Sigmoid colon (tissue), 7 donors: Measurements from ENCODE around the gene RNASEH2B. TPM values are rescaled to one million over a fixed set of nuclear protein-coding genes. Genes with fewer than 3 reads are reported as not detected.
A peak's percentile ranks its signal among the peaks of the same experiment; 100 is the strongest.

ENCODE experiments used
- DNase-seq: peaks from one replicate; pipeline ENCODE4 v3.0.0-alpha.2; 2019
- H3K27ac ChIP-seq, 4 donors: fragments of 200-600 bp; sonication (generic); one replicate each; pipeline ENCODE4 v1.5.1; 2016 to 2019; ENCODE audit warnings: mild to moderate bottlenecking in 1 of 4
- H3K27me3 ChIP-seq, 3 donors: fragments of 200-600 bp; sonication (generic); one replicate each; pipeline ENCODE4 v1.5.1; 2019; ENCODE audit warnings: mild to moderate bottlenecking in 1 of 3
- H3K36me3 ChIP-seq, 4 donors: fragments of 200-600 bp; sonication (generic); one replicate each; pipeline ENCODE4 v1.5.1; 2016 to 2019
- H3K4me1 ChIP-seq, 4 donors: fragments of 200-600 bp; sonication (generic); one replicate each; pipeline ENCODE4 v1.5.1; 2017 to 2019
- H3K4me3 ChIP-seq, 4 donors: fragments of 200-600 bp; sonication (generic); one replicate each; pipeline ENCODE4 v1.5.1; 2017 to 2019; ENCODE audit warnings: mild to moderate bottlenecking in 2 of 4, moderate library complexity in 1 of 4
- H3K9me3 ChIP-seq, 4 donors: fragments of 200-600 bp in 3 of 4; sonication (generic) in 3 of 4; one replicate each; pipeline versions ENCODE4 v1.5.1 to v1.6.1; 2013 to 2019
- CTCF ChIP-seq, 4 experiments: fragments of 450-650 bp in 3 of 4; fragments of 200-600 bp in 1 of 4; IDR thresholded peaks; one replicate each; pipeline ENCODE4 v1.5.1; 2016 to 2019; ENCODE audit warnings: antibody characterized with exemption in 4 of 4, mild to moderate bottlenecking in 3 of 4, moderate library complexity in 2 of 4
- EP300 ChIP-seq, 4 donors: sonication (generic); formaldehyde crosslinking; IDR thresholded peaks; one replicate each; pipeline ENCODE4 v1.6.1; 2017; ENCODE audit warnings: antibody characterized with exemption in 4 of 4
- POLR2A ChIP-seq, 2 donors: fragments of 450-650 bp; IDR thresholded peaks; one replicate each; pipeline ENCODE4 v1.6.1; 2016; ENCODE audit warnings: antibody characterized with exemption in 2 of 2, mild to moderate bottlenecking in 2 of 2, moderate library complexity in 2 of 2
- POLR2AphosphoS5 ChIP-seq, 4 donors: sonication (generic); formaldehyde crosslinking; IDR thresholded peaks; one replicate each; pipeline ENCODE4 v1.6.1; 2017; ENCODE audit warnings: antibody characterized with exemption in 4 of 4
- WGBS, 2 donors: extraction: QIAGEN DNeasy Blood & Tissue Kit; methylation state at CpG; one replicate each; pipeline ENCODE4 v1.1.7; 2013; 5-methylcytosine and 5-hydroxymethylcytosine counted together
- intact Hi-C: fragments of 100-400 bp; cut with DNase I; formaldehyde crosslinking; loops from one replicate; pipeline ENCODE4 v1.15.1; 2023
- polyA plus RNA-seq, 3 donors: library from polyadenylated mRNA; stranded (reverse); fragments of 200-250 nt; gene quantifications; one replicate each; pipeline ENCODE4 v1.2.3, GENCODE V29; 2013
- total RNA-seq, 4 donors: library from RNA; depleted of rRNA; stranded (reverse); fragments of >200 nt; gene quantifications; one replicate each; pipeline ENCODE4 v1.1.0, GENCODE V29; 2016
- donor health status: healthy with polysubstance abuse.
- donor health status: Bipolar disorder and iron deficiency.
- donor health status: healthy.

The RNASEH2B gene
- total and polyA plus RNA-seq, 7 donors, result 32.6 to 108 (median 41.1) TPM

DNA sequence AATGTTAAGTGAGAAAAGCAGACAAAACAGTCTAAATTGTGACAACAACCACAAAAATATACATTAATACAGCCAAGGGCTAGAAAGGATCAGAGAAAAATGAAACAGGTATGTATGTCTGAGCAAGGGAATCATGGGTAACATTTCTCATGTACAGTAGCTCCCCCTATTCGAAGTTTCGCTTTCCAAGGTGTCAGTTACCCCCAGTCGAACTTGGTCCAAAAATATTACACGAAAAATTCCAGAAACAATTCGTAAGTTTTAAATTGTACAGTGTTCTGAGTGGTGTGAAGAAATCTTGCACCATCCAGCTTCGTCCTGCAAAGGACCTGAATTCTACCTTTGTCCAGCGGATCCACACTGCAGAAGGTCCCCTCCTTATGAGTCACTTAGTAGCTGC is 1.8 kb upstream of the RNASEH2B start:
- no peak for DNase-seq
- WGBS, 2 donors, result 91% methylated on average over 7 of the region's 7 CpGs
- intact Hi-C loops, result no loop called here
- H3K36me3 ChIP-seq, result no peaks in the 10 kb centered on the region
- H3K27me3 ChIP-seq, result no peaks in the 10 kb centered on the region
- no peak overlapping the region for H3K27ac ChIP-seq
- peaks cover 0 to 25% (median 22%) of the 10 kb centered on the region in 4 donors for H3K4me1 ChIP-seq
- TF ChIP-seq CTCF (IDR thresholded peaks at IDR 0.05) (no peak), POLR2AphosphoS5 (IDR thresholded peaks at IDR 0.05) (no peak), POLR2A (IDR thresholded peaks at IDR 0.05) (no peak), EP300 (IDR thresholded peaks at IDR 0.05) (no peak)
- no peak overlapping the region for H3K4me3 ChIP-seq
- H3K9me3 ChIP-seq, result no peaks in the 10 kb centered on the region

GRCh38 chr13:50908371-50908770 is 1.2 kb upstream of the RNASEH2B start:
- intact Hi-C loops, result no loop called here
- Histone ChIP-seq H3K9me3 (no peaks in the 10 kb centered on the region), H3K27me3 (no peaks in the 10 kb centered on the region), H3K4me3 (no peak overlapping the region), H3K27ac (no peak overlapping the region), H3K36me3 (no peaks in the 10 kb centered on the region), H3K4me1 (peaks cover 0 to 28% (median 24%) of the 10 kb centered on the region in 4 donors)
- TF ChIP-seq EP300 (IDR thresholded peaks at IDR 0.05) (no peak), CTCF (IDR thresholded peaks at IDR 0.05) (no peak), POLR2AphosphoS5 (IDR thresholded peaks at IDR 0.05) (no peak), POLR2A (IDR thresholded peaks at IDR 0.05) (no peak)
- DNase-seq, result no peak
- WGBS, 2 donors, result 65 to 86% methylated on average over 4 of the region's 4 CpGs

DNA sequence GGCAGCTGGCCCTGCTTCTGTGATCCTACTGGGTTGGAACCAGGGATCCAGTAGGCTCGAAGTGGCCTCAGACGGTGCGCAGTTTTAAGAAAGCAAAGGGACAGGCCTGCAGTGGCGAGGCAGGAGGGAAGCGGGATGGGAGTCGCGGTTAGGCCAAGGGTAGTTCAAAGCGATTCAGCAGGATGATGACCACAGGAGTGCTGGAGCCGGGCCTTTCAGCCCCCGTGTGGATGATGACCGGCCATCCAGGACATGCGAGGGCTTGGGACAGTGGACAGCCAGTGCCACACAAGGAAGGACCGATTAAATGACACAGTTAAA is 854 bp downstream of the RNASEH2B start:
- no peak for TF ChIP-seq POLR2AphosphoS5 (IDR thresholded peaks at IDR 0.05)
- no peak for TF ChIP-seq EP300 (IDR thresholded peaks at IDR 0.05)
- no peak for TF ChIP-seq CTCF (IDR thresholded peaks at IDR 0.05)
- no peak for TF ChIP-seq POLR2A (IDR thresholded peaks at IDR 0.05)
- Histone ChIP-seq H3K27me3 (no peaks in the 10 kb centered on the region), H3K4me3 (peak overlapping the region; percentile 57 to 89 (median 70)), H3K9me3 (no peaks in the 10 kb centered on the region), H3K4me1 (peaks cover 0 to 37% (median 32%) of the 10 kb centered on the region in 4 donors), H3K27ac (peak overlapping the region; percentile 80 to 91 (median 87)), H3K36me3 (no peaks in the 10 kb centered on the region)
- 0 to 1% methylated on average over 13 of the region's 13 CpGs for WGBS, 2 donors
- intact Hi-C loops, result loop anchor here (2.0 to 5.0 kb wide), 5 partner anchors 383 to 933 kb away; partner anchors contain the start of gene TRIM13
- peak; percentile 72 for DNase-seq

- intact Hi-C loops, result loop anchor here (2.0 to 5.0 kb wide), 5 partner anchors 384 to 934 kb away; partner anchors contain the start of gene TRIM13
- H3K27ac ChIP-seq, result peak overlapping the region; percentile 80 to 91 (median 87)
- H3K36me3 ChIP-seq, result no peaks in the 10 kb centered on the region
- no peaks in the 10 kb centered on the region for H3K27me3 ChIP-seq
- peaks cover 0 to 40% (median 33%) of the 10 kb centered on the region in 4 donors for H3K4me1 ChIP-seq
- peak overlapping the region in 3 of 4 donors; percentile 57 to 89 (median 78) for H3K4me3 ChIP-seq
- no peak for TF ChIP-seq CTCF (IDR thresholded peaks at IDR 0.05)
- no peak for TF ChIP-seq EP300 (IDR thresholded peaks at IDR 0.05)
- no peak for TF ChIP-seq POLR2A (IDR thresholded peaks at IDR 0.05)
- TF ChIP-seq POLR2AphosphoS5 (IDR thresholded peaks at IDR 0.05), result peak in 1 of 4 donors; percentile 33
- no peak for DNase-seq
- WGBS, 2 donors, result 27 to 34% methylated on average over 3 of the region's 3 CpGs
- no peaks in the 10 kb centered on the region for H3K9me3 ChIP-seq
These were observed 1.6 kb downstream of the RNASEH2B start for GRCh38 chr13:50911081-50911631.
